Adrenal gland (tissue), 12 donors: ENCODE data around the gene BCAR3. TPM values are rescaled to one million over a fixed set of nuclear protein-coding genes. Genes with fewer than 3 reads are reported as not detected.

Experiments used
- DNase-seq, 7 donors: peaks; one replicate each; pipeline ENCODE4 v3.0.0-alpha.2; 2019 to 2020
- H3K27ac ChIP-seq, 5 donors: fragments of 200-600 bp; sonication (generic) in 4 of 5; 1 replicate in 3 of 5; 2 replicates in 2 of 5; pipeline versions ENCODE4 v1.5.1 to v1.8.0; 2016 to 2020; ENCODE audit warnings: mild to moderate bottlenecking in 1 of 5
- H3K27me3 ChIP-seq: fragments of 200-600 bp; 2 replicates; pipeline ENCODE4 v1.8.0; 2021
- H3K36me3 ChIP-seq, 2 donors: fragments of 200-600 bp; replicated peaks in 1 of 2; 1 replicate in 1 of 2; 2 replicates in 1 of 2; pipeline versions ENCODE4 v1.5.1 to v1.8.0; 2018 to 2022
- H3K4me1 ChIP-seq, 2 donors: fragments of 200-600 bp; replicated peaks in 1 of 2; 1 replicate in 1 of 2; 2 replicates in 1 of 2; pipeline versions ENCODE4 v1.5.1 to v1.8.0; 2018 to 2021
- H3K4me3 ChIP-seq, 4 donors: fragments of 200-600 bp; sonication (generic) in 3 of 4; one replicate each; pipeline ENCODE4 v1.5.1; 2016 to 2018
- H3K9me3 ChIP-seq, 3 donors: fragments of 200-600 bp; sonication (generic) in 1 of 3; replicated peaks in 1 of 3; 1 replicate in 2 of 3; 2 replicates in 1 of 3; pipeline versions ENCODE4 v1.5.1 to v1.8.0; 2016 to 2021
- CTCF ChIP-seq, 6 experiments: fragments of 450-650 bp in 4 of 6; fragments of 200-600 bp in 2 of 6; sonication (generic) in 1 of 6; IDR thresholded peaks; 1 replicate in 5 of 6; 2 replicates in 1 of 6; pipeline versions ENCODE4 v1.5.1 to v1.8.0; 2016 to 2021; ENCODE audit warnings: antibody characterized with exemption in 6 of 6, mild to moderate bottlenecking in 2 of 6, moderate library complexity in 1 of 6
- POLR2A ChIP-seq, 2 donors: fragments of 450-650 bp; IDR thresholded peaks; one replicate each; pipeline ENCODE4 v1.6.1; 2017; ENCODE audit warnings: antibody characterized with exemption in 2 of 2, mild to moderate bottlenecking in 2 of 2, moderate library complexity in 1 of 2
- WGBS, 4 donors: extraction: QIAGEN DNeasy Blood & Tissue Kit in 2 of 4; methylation state at CpG; one replicate each; pipeline versions ENCODE4 v1.1.5 to v1.1.7; 2013 to 2017; 5-methylcytosine and 5-hydroxymethylcytosine counted together
- intact Hi-C, 2 donors: fragments of 100-400 bp; cut with DNase I; formaldehyde crosslinking; loops; one replicate each; pipeline versions ENCODE4 v1.14.1 to v1.15.0; 2022 to 2023
- polyA plus RNA-seq, 3 donors: library from polyadenylated mRNA; stranded (reverse); fragments of 200-250 nt in 2 of 3; fragments of 350-450 nt in 1 of 3; fragmentation: Illumina TruSeq in 1 of 3; extraction: RNeasy Lipid Tissue Mini Kit (QIAGEN cat#74804) in 1 of 3; gene quantifications; one replicate each; pipeline ENCODE4 v1.2.3, GENCODE V29; 2013 to 2014
- total RNA-seq, 9 donors: library from RNA; depleted of rRNA in 4 of 9; stranded (reverse); fragments of >200 nt in 4 of 9; fragments of 120-200 nt in 1 of 9; fragmentation: NEBNext Ultra II Directional in 1 of 9; extraction: Animal tissue kit (Norgen Biotek cat#: 25700) in 1 of 9; gene quantifications; one replicate each; pipeline versions ENCODE4 v1.1.0 to v1.2.4, GENCODE V29; 2013 to 2023
- donor health status: healthy with polysubstance abuse.
- donor health status: Bipolar disorder and iron deficiency.
- donor health status: DM: yes; HTN: yes; CAD: no.
- donor health status: DM: no; HTN: no; CAD: no.
- donor health status: DM: no; HTN: no; CAD: no.
- donor health status: DM: yes; HTN: yes; CAD: no.

BCAR3 gene
- total and polyA plus RNA-seq, 12 donors = 6.5 to 31.6 (median 23.9) TPM

DNA sequence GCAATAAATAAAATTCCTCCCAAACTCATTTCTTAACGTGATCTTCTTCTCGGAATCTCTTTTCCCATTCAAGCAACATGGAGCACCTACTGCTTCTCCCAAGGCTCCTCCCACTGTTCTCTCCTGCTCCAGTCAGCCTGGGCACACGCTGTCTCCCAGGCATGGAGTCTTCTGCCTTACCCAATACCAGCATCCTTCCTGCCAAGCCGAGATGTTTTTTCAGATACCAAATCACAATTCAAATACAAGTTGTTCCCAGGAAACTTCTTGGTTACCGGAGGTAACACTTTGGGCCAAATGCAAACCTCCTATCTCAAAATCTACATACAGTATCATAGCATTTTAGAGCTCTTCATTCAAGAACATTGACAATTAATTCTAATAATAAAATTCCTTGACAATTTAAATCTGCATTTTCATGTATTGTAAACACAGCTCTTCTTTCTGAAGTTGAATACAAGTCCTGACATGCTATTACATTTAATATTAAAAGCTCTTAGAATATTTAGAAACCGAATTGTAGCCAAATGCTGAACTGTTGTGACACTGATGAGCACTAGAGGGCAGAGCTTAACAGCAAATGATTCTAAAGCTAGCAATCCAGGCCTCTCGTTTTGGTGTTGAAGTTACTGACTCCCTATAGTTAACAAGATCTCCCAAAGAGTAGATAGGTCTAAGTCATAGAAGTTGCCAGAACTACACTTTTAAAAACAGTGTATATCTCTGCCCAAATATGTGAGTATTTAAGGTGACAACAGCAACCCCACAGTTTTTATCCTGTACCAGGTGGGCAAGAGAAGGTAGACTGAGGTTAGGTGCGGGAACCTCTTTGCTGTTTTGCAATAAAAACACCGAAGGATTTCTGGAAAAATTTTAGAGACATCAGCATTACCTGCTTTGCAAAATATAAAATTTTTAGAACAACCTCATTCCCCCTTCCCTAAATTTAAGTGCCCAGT is 52.3 kb downstream of the BCAR3 start:
- peak in 5 of 7 donors; percentile 42 to 75 (median 64) for DNase-seq
- no peaks in the 10 kb centered on the region for H3K27me3 ChIP-seq
- peaks cover 0 to 21% of the 10 kb centered on the region in 2 donors for H3K4me1 ChIP-seq
- WGBS, 4 donors = 46 to 56% (median 50%) methylated on average over 9 of the region's 9 CpGs
- intact Hi-C loops = loop anchor here (2.0 to 10.0 kb wide), 5 partner anchors 48 to 215 kb away; partner anchors contain the start of gene BCAR3 (in 1 of the 2)
- peak overlapping the region in 1 of 5 donors; percentile 3 for H3K27ac ChIP-seq
- no peak overlapping the region for H3K4me3 ChIP-seq
- no peaks in the 10 kb centered on the region for H3K9me3 ChIP-seq
- H3K36me3 ChIP-seq = no peaks in the 10 kb centered on the region
- no peak for TF ChIP-seq POLR2A (IDR thresholded peaks at IDR 0.05)
- TF ChIP-seq CTCF (IDR thresholded peaks at IDR 0.05) = peak; percentile 62 to 91 (median 90)

DNA sequence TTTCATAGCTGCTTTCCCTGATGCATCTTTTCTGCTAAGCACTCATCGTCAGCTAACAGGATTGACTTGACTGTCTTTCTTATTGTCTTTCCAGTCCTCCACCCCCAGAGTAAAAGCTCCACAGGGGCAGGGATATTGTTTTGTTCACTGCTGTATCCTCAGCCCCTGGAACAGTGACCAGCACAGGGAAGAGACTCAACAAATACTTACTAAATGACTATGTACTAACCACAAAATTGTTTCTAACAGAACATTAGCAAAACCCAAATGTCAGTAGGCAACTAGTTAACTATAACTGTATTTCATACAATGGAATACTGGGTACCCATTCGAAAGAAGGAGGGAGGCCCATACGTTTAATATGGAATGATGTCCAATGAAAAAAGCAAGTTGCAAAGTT is 53.0 kb downstream of the BCAR3 start:
- Histone ChIP-seq H3K27me3 (no peaks in the 10 kb centered on the region), H3K4me1 (peaks cover 0 to 21% of the 10 kb centered on the region in 2 donors), H3K36me3 (no peaks in the 10 kb centered on the region), H3K9me3 (no peaks in the 10 kb centered on the region), H3K4me3 (no peak overlapping the region), H3K27ac (no peak overlapping the region)
- WGBS, 4 donors = 90 to 94% (median 92%) methylated on average over 3 of the region's 3 CpGs
- TF ChIP-seq POLR2A (IDR thresholded peaks at IDR 0.05) = no peak
- TF ChIP-seq CTCF (IDR thresholded peaks at IDR 0.05) = no peak
- DNase-seq = no peak
- intact Hi-C loops = loop anchor here in 1 of 2 donors (2.0 to 5.0 kb wide), 2 partner anchors 54 to 184 kb away; partner anchors contain the start of gene BCAR3

DNA sequence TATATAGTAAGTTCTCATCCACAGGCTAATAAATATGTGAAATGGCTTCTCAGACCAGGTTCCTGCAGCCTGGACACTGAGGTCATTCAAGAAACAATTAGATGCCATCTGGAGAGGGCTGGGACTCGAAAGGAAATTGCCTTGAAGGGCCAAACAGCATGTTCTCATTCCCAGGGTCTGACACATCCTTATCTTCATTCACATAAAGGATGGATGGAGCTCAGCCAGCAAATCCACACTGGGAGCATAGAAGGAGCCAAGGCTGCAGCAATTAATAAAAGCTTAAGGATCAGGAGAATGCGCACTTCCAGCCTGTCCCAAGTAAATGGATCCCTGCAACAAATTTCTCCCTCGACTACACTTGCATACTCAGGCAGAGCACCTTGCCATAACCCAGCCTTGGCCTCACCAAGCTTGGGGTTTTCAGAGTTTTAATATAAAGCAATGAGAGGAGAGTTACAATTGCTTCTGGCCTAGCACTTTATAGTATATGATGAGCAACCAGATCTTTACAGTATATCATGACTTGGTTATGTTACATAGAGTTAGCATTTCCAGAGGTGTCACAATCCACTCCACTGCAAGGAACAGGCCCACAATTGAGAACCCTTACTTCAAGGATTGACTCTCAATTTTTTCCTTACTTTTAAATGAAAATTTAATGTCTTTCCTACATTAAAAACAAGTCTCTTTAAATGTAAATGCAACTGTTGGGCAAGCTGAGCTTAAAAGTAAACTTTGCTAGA is 55.9 kb downstream of the BCAR3 start:
- no peak overlapping the region for H3K4me3 ChIP-seq
- H3K4me1 ChIP-seq = peaks cover 0 to 22% of the 10 kb centered on the region in 2 donors
- peak overlapping the region in 1 of 5 donors; percentile 35 for H3K27ac ChIP-seq
- DNase-seq = peak in 6 of 7 donors; percentile 63 to 83 (median 68)
- no peaks in the 10 kb centered on the region for H3K27me3 ChIP-seq
- no peaks in the 10 kb centered on the region for H3K36me3 ChIP-seq
- no peak for TF ChIP-seq POLR2A (IDR thresholded peaks at IDR 0.05)
- no peak for TF ChIP-seq CTCF (IDR thresholded peaks at IDR 0.05)
- intact Hi-C loops = loop anchor here (2.0 to 5.0 kb wide), 2 partner anchors 57 to 189 kb away; partner anchors contain the start of gene BCAR3 (in 1 of the 2)
- no peaks in the 10 kb centered on the region for H3K9me3 ChIP-seq
- WGBS, 4 donors = 18 to 31% (median 20%) methylated on average over 3 of the region's 3 CpGs

- intact Hi-C loops = loop anchor here in 1 of 2 donors (2.0 kb wide), 1 partner anchor 191 kb away; no protein-coding TSS in a partner anchor
- TF ChIP-seq POLR2A (IDR thresholded peaks at IDR 0.05) = no peak
- TF ChIP-seq CTCF (IDR thresholded peaks at IDR 0.05) = no peak
- no peak for DNase-seq
- Histone ChIP-seq H3K4me3 (no peak overlapping the region), H3K27ac (peak overlapping the region in 1 of 5 donors; percentile 21), H3K27me3 (no peaks in the 10 kb centered on the region), H3K9me3 (no peaks in the 10 kb centered on the region), H3K36me3 (no peaks in the 10 kb centered on the region), H3K4me1 (peaks cover 0 to 16% of the 10 kb centered on the region in 2 donors)
- 21 to 41% (median 34%) methylated on average over 1 of the region's 1 CpG for WGBS, 4 donors
Observed at GRCh38 chr1:93623875-93624274, 57.8 kb downstream of the BCAR3 start.
